ENCODE results near the gene WASHC4.

The WASHC4 gene

DNA sequence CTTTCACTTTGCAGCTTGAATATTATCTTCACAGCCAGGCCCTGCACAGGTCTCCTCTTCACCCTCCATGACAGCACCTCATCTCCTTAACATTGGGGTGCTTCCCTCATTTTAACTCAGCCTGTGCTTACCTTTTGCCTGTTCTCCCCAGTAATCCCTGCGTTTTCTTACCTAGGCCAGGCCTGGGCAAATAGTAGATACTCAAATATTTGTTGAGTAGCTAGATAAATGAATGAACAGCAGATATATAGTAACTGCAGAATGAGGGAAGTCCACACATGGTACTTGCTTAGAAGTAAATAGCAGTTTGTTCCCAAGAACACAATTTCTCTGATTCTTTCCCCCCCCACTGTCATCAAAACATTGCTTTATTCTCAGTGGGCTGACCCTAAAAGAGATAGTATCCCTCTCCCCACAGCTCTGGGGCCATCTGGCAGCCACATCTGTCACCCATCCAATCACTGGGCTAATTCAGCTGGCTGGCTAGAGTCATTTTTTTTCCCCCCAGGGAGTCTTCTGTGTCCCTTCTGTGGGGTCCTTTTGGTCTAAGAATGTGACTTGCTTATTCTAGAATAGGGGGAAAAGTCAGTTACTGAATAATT is 85.2 kb downstream of the WASHC4 start:
- ChIA-PET POLR2A (no interaction called here), CTCF (no interaction called here)
- DNase-seq (ENCODE audit: extremely low spot score) = no peak
- TF ChIP-seq FOXA1 (IDR thresholded peaks at IDR 0.05) (no peak), LEF1 (IDR thresholded peaks at IDR 0.05; ENCODE audit: borderline replicate concordance) (no peak), SP1 (IDR thresholded peaks at IDR 0.05) (no peak), HDGF (IDR thresholded peaks at IDR 0.05; ENCODE audit: borderline replicate concordance) (no peak), FOXM1 (IDR thresholded peaks at IDR 0.05; ENCODE audit: borderline replicate concordance) (no peak), PKNOX1 (IDR thresholded peaks at IDR 0.05) (no peak), TARDBP (IDR thresholded peaks at IDR 0.05) (no peak), FOXK2 (IDR thresholded peaks at IDR 0.05) (no peak), L3MBTL2 (conservative IDR thresholded peaks at IDR 0.05) (no peak), BHLHE40 (IDR thresholded peaks at IDR 0.05; ENCODE audit: borderline replicate concordance) (no peak), NFRKB (IDR thresholded peaks at IDR 0.05) (no peak), SUZ12 (IDR thresholded peaks at IDR 0.05) (no peak), ZNF384 (IDR thresholded peaks at IDR 0.05) (no peak)

- POLR2A ChIA-PET = no interaction called here
- TF ChIP-seq PKNOX1 (IDR thresholded peaks at IDR 0.05) (no peak), NFRKB (IDR thresholded peaks at IDR 0.05) (no peak)
- DNase-seq (ENCODE audit: extremely low spot score) = no peak
- CTCF ChIA-PET = no interaction called here
Measured at GRCh38 chr12:105194947-105195346, 87.4 kb downstream of the WASHC4 start.

DNA sequence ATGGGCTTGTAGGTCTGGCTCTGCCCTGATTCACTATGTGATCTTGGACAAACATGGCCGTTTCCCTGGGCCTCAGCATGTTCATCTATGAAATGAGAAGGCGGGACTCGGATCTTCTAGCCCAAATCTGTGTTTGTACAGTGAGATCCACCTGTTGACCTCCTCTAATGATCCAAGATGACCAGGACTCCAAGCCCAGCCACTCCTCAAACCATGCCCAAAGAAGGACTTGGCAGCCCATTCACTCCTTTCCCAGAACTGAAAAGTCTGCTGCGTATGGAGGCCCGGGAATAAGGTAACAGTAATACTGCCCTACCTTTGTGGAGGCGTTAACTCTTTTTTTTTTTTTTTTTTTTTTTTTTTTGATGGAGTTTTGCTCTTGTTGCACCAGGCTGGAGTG is 88.6 kb downstream of the WASHC4 start:
- ChIA-PET POLR2A (no interaction called here), CTCF (no interaction called here)
- no peak for TF ChIP-seq TARDBP (IDR thresholded peaks at IDR 0.05)

DNA sequence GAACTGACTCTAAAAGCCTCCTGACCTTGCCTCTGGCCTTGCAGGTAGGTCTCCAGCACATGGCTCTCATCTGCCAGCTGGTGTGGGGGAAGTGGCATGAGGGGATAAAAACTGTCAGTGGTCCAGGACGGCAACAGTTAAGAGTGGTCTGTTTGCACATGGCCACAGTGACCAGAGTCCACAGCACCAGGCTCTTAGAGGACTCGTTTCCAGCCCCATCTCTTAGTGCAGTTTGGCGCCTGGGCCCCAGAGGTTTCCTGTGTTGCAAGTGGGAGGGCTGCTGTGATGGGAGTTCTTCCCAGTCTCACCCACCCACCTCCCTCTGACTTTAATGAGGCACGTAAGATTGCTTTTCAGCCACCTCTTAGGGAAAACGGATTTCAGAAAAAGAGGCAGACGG is 91.4 kb downstream of the WASHC4 start:
- TF ChIP-seq L3MBTL2 (conservative IDR thresholded peaks at IDR 0.05) (no peak), FOXK2 (IDR thresholded peaks at IDR 0.05) (no peak), ARNT (IDR thresholded peaks at IDR 0.05) (no peak), ELF4 (IDR thresholded peaks at IDR 0.05) (no peak), PKNOX1 (IDR thresholded peaks at IDR 0.05) (no peak), SP1 (IDR thresholded peaks at IDR 0.05) (no peak)
- no peak for DNase-seq (ENCODE audit: extremely low spot score)
- POLR2A ChIA-PET = no interaction called here
- CTCF ChIA-PET = no interaction called here

More for the DNA sequence above, 88.6 kb downstream of the WASHC4 start:
- DNase-seq (ENCODE audit: extremely low spot score) = no peak

DNA sequence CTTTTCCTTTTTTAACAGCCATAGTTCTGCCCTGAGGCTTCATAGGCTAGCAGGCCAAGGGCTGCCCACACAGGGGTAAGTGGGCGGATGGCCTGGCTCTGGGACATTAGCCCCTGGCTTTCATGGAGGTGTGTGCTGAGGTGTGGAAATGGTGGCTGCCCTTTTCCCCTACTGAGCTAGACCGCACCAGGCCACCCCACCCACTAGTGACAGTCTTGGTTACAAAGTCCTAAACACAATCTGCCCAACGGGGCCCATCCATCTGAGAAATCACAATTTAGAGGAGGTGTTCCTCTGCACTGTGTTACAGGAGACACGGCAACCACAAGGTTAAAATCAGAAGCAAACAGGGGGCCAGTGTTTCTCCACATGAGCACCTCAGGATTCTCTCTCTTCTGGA is 92.9 kb downstream of the WASHC4 start:
- TF ChIP-seq TARDBP (IDR thresholded peaks at IDR 0.05) = no peak
- TF ChIP-seq FOXM1 (IDR thresholded peaks at IDR 0.05; ENCODE audit: borderline replicate concordance) = no peak
- no peak for TF ChIP-seq CTBP1 (IDR thresholded peaks at IDR 0.05; ENCODE audit: borderline replicate concordance)
- TF ChIP-seq BHLHE40 (IDR thresholded peaks at IDR 0.05; ENCODE audit: borderline replicate concordance) = no peak
- no peak for TF ChIP-seq NFRKB (IDR thresholded peaks at IDR 0.05)
- TF ChIP-seq ARNT (IDR thresholded peaks at IDR 0.05) = no peak
- no peak for TF ChIP-seq FOXA1 (IDR thresholded peaks at IDR 0.05)
- no peak for TF ChIP-seq HDGF (IDR thresholded peaks at IDR 0.05; ENCODE audit: borderline replicate concordance)
- no peak for TF ChIP-seq ELF4 (IDR thresholded peaks at IDR 0.05)
- TF ChIP-seq L3MBTL2 (conservative IDR thresholded peaks at IDR 0.05) = no peak
- TF ChIP-seq PKNOX1 (IDR thresholded peaks at IDR 0.05) = no peak
- no peak for TF ChIP-seq SP1 (IDR thresholded peaks at IDR 0.05)
- no peak for TF ChIP-seq SUZ12 (IDR thresholded peaks at IDR 0.05)
- TF ChIP-seq FOXK2 (IDR thresholded peaks at IDR 0.05) = no peak
- TF ChIP-seq ZNF384 (IDR thresholded peaks at IDR 0.05) = no peak
- TF ChIP-seq LEF1 (IDR thresholded peaks at IDR 0.05; ENCODE audit: borderline replicate concordance) = no peak
- no peak for DNase-seq (ENCODE audit: extremely low spot score)
- ChIA-PET POLR2A (no interaction called here), CTCF (no interaction called here)

- TF ChIP-seq HDGF (IDR thresholded peaks at IDR 0.05; ENCODE audit: borderline replicate concordance) = no peak
- no peak for TF ChIP-seq FOXM1 (IDR thresholded peaks at IDR 0.05; ENCODE audit: borderline replicate concordance)
- TF ChIP-seq BHLHE40 (IDR thresholded peaks at IDR 0.05; ENCODE audit: borderline replicate concordance) = no peak
- no peak for TF ChIP-seq ARNT (IDR thresholded peaks at IDR 0.05)
- TF ChIP-seq LEF1 (IDR thresholded peaks at IDR 0.05; ENCODE audit: borderline replicate concordance) = no peak
- TF ChIP-seq NFRKB (IDR thresholded peaks at IDR 0.05) = no peak
- no peak for TF ChIP-seq ELF4 (IDR thresholded peaks at IDR 0.05)
- TF ChIP-seq PKNOX1 (IDR thresholded peaks at IDR 0.05) = no peak
- no peak for TF ChIP-seq ZNF384 (IDR thresholded peaks at IDR 0.05)
- no peak for TF ChIP-seq FOXA1 (IDR thresholded peaks at IDR 0.05)
- no peak for TF ChIP-seq L3MBTL2 (conservative IDR thresholded peaks at IDR 0.05)
- no peak for TF ChIP-seq CTBP1 (IDR thresholded peaks at IDR 0.05; ENCODE audit: borderline replicate concordance)
- no peak for TF ChIP-seq SUZ12 (IDR thresholded peaks at IDR 0.05)
- TF ChIP-seq FOXK2 (IDR thresholded peaks at IDR 0.05) = no peak
- ChIA-PET POLR2A (interaction anchor here (1.0 kb wide), 1 partner anchor 35 kb away, joined by 6 read pairs; the partner anchor contains the start of gene APPL2), CTCF (no interaction called here)
- DNase-seq (ENCODE audit: extremely low spot score) = no peak
Measured at GRCh38 chr12:105201299-105201698, 93.8 kb downstream of the WASHC4 start.

Measured in HEK293T (cell line).